Urinary bladder (tissue), 4 donors: ENCODE measurements around the gene PTTG1IP2. TPM values are rescaled to one million over a fixed set of nuclear protein-coding genes. Genes with fewer than 3 reads are reported as not detected.

Experiments
- DNase-seq: peaks from one replicate; pipeline ENCODE4 v3.0.0-alpha.2; 2015; ENCODE audit errors: extremely low spot score
- H3K27ac ChIP-seq: one replicate; pipeline ENCODE4 v1.5.1; 2013; ENCODE audit warnings: low read depth, mild to moderate bottlenecking, moderate library complexity
- H3K36me3 ChIP-seq: one replicate; pipeline ENCODE4 v1.6.1; 2013; ENCODE audit warnings: mild to moderate bottlenecking, moderate library complexity; ENCODE audit not compliant: insufficient read depth
- H3K4me1 ChIP-seq: one replicate; pipeline ENCODE4 v1.6.1; 2013; ENCODE audit warnings: mild to moderate bottlenecking, moderate library complexity; ENCODE audit not compliant: insufficient read depth
- H3K4me3 ChIP-seq: one replicate; pipeline ENCODE4 v1.5.1; 2013; ENCODE audit warnings: low read depth, low read length
- WGBS: extraction: QIAGEN DNeasy Blood & Tissue Kit; methylation state at CpG from one replicate; pipeline ENCODE4 v1.1.7; 2013; 5-methylcytosine and 5-hydroxymethylcytosine counted together
- polyA plus RNA-seq: library from polyadenylated mRNA; stranded (reverse); fragments of 200-250 nt; gene quantifications from one replicate; pipeline ENCODE4 v1.2.3, GENCODE V29; 2013
- total RNA-seq: library from RNA; depleted of rRNA; stranded (reverse); fragments of >200 nt; gene quantifications from one replicate; pipeline ENCODE4 v1.2.3, GENCODE V29; 2014
- donor health status: healthy with polysubstance abuse.
- donor health status: healthy.

Gene PTTG1IP2
- total and polyA plus RNA-seq, 2 donors: not detected

- no peak overlapping the region for H3K4me3 ChIP-seq
- 25% methylated on average over 1 of the region's 1 CpG for WGBS
- no peaks in the 10 kb centered on the region for H3K36me3 ChIP-seq
- no peak overlapping the region for H3K27ac ChIP-seq
- no peak for DNase-seq
- no peaks in the 10 kb centered on the region for H3K4me1 ChIP-seq
Measured at GRCh38 chr7:90560730-90561129, 91.3 kb downstream of the PTTG1IP2 start.

Other genes starting within 250 kb of the PTTG1IP2 start
- 19.1 TPM for gene CFAP69, start 224.5 kb upstream of the PTTG1IP2 start, total RNA-seq
- gene CFAP69, start 224.5 kb upstream of the PTTG1IP2 start, polyA plus RNA-seq: 2.4 TPM
- gene FAM237B, start 148.3 kb upstream of the PTTG1IP2 start, total RNA-seq: not detected
- not detected for gene FAM237B, start 148.3 kb upstream of the PTTG1IP2 start, polyA plus RNA-seq
- gene GTPBP10, start 122.9 kb upstream of the PTTG1IP2 start, total RNA-seq: 32.9 TPM
- 8.2 TPM for gene GTPBP10, start 122.9 kb upstream of the PTTG1IP2 start, polyA plus RNA-seq
- gene CLDN12, start 66.2 kb upstream of the PTTG1IP2 start, total RNA-seq: 39.8 TPM
- 20.2 TPM for gene CLDN12, start 66.2 kb upstream of the PTTG1IP2 start, polyA plus RNA-seq
- gene CDK14, start 126.7 kb downstream of the PTTG1IP2 start, total RNA-seq: 78.5 TPM
- 8.8 TPM for gene CDK14, start 126.7 kb downstream of the PTTG1IP2 start, polyA plus RNA-seq